ENCODE results near the gene KIRREL3. TPM values are rescaled to one million over a fixed set of nuclear protein-coding genes. Genes with fewer than 3 reads are reported as not detected.

KIRREL3 gene
- total and polyA plus RNA-seq, 2 experiments from 2014 or later = 16.1 to 35.6 TPM

DNA sequence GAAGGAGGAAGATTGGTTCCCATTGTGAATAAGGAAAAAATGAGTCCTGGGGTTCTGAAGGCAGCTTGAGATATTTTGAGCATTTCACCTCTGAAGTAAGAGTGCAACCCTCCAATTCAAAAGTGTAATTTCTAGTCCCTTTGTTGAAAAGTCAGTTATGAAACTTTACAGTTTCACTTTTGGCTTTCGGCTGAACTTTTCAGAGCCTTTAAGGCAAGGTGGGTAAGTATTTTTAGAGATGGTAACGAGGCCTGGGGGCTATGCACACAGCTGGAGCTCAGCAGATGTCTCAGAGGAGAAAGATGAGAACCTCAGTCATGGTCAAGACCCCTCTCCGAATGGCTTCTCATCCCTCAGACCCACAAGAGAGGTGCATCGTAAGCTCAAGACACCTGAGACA is 267.6 kb downstream of the KIRREL3 start:
- 52 to 60% methylated on average over 4 of the region's 4 CpGs for WGBS, 2 experiments (ENCODE audit: low coverage in 1 of 2, low lambda C conversion rate in 2 of 2, missing lambda C conversion rate in 2 of 2)
- Histone ChIP-seq H4K20me1 (ENCODE audit: insufficient read depth) (no peaks in the 10 kb centered on the region), H3K9ac (no peak overlapping the region), H3K36me3 (ENCODE audit: low read depth) (no peaks in the 10 kb centered on the region), H3K4me3 (no peak overlapping the region), H3K4me1 (ENCODE audit: insufficient read depth) (no peaks in the 10 kb centered on the region), H3K79me2 (ENCODE audit: insufficient read depth) (no peaks in the 10 kb centered on the region), H3K9me3 (ENCODE audit: low read depth) (no peaks in the 10 kb centered on the region), H3K27me3 (replicated peaks; ENCODE audit: insufficient read depth) (no peaks in the 10 kb centered on the region), H2AFZ (no peak overlapping the region), H3K9me2 (ENCODE audit: insufficient read depth) (no peaks in the 10 kb centered on the region), H3F3A (ENCODE audit: insufficient read depth) (no peaks in the 10 kb centered on the region), H3K27ac (no peak overlapping the region), H3K4me2 (ENCODE audit: unreplicated experiment) (no peak overlapping the region)
- in situ Hi-C loops (cut with MboI) = no loop called here
- TF ChIP-seq EZH2phosphoT487 (IDR thresholded peaks at IDR 0.05; ENCODE audit: insufficient read depth, low read depth) (no peak), EZH2 (IDR thresholded peaks at IDR 0.05; ENCODE audit: insufficient read depth, poor library complexity, severe bottlenecking) (no peak)
- no peak for DNase-seq

DNA sequence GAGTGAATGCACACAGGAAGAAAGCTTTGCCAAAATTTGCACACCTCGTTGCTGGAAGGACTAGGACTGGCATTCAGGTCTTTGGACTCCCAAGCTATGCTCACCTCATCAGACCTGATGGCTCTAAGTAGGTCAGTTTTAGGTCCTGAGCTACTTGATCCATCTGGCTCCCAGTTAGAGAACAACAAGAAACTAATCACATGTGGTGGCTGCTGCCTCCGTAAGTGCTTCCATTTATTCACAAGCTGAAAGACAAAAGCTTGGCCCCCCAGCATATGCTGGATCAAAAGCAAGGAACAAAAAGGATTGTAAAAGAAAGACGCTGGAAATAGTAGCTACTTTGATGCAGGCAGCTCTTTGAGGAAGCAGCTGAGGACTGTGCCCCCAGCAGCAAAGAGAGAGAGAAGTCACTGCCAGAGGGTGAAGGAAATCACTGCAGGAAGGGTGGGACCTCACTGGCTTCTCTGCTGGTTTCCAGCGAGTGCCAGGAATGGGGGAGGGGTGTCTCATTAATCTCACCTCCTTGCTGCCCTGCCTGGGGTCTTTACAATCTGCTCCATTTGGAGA is 268.9 kb downstream of the KIRREL3 start:
- no peaks in the 10 kb centered on the region for H3K9me3 ChIP-seq (ENCODE audit: low read depth)
- no peak overlapping the region for H2AFZ ChIP-seq
- in situ Hi-C loops (cut with MboI) = no loop called here
- H3K4me2 ChIP-seq (ENCODE audit: unreplicated experiment) = no peak overlapping the region
- no peak overlapping the region for H3K27ac ChIP-seq
- no peaks in the 10 kb centered on the region for H3K79me2 ChIP-seq (ENCODE audit: insufficient read depth)
- H3K9me2 ChIP-seq (ENCODE audit: insufficient read depth) = no peaks in the 10 kb centered on the region
- no peaks in the 10 kb centered on the region for H3K4me1 ChIP-seq (ENCODE audit: insufficient read depth)
- H3F3A ChIP-seq (ENCODE audit: insufficient read depth) = no peaks in the 10 kb centered on the region
- no peaks in the 10 kb centered on the region for H3K27me3 ChIP-seq (replicated peaks; ENCODE audit: insufficient read depth)
- no peaks in the 10 kb centered on the region for H4K20me1 ChIP-seq (ENCODE audit: insufficient read depth)
- TF ChIP-seq EZH2phosphoT487 (IDR thresholded peaks at IDR 0.05; ENCODE audit: insufficient read depth, low read depth) (no peak), EZH2 (IDR thresholded peaks at IDR 0.05; ENCODE audit: insufficient read depth, poor library complexity, severe bottlenecking) (no peak)
- DNase-seq = no peak
- no peak overlapping the region for H3K9ac ChIP-seq
- WGBS, 2 experiments (ENCODE audit: low coverage in 1 of 2, low lambda C conversion rate in 2 of 2, missing lambda C conversion rate in 2 of 2) = 45 to 57% methylated on average over 4 of the region's 4 CpGs
- H3K36me3 ChIP-seq (ENCODE audit: low read depth) = no peaks in the 10 kb centered on the region
- no peak overlapping the region for H3K4me3 ChIP-seq

DNA sequence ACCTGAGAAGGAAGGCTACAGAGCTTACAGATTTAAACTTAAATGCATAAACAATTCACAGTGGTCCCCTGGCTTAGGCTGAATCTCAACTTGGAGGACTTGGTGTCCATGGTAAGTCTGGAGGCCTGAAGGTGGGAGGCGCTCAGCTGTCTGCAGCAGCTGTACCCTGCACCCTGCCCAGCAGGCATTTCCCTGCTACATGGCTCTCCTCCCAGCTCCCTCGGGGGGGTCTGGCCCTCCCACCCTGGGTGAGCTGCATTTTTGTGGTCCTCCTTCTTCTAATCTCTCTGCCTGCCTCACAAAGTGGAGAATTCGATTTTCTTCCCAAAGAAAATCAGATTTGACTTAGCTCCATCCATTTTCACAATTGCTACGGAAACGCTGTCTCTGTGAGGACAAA is 273.2 kb downstream of the KIRREL3 start:
- no peaks in the 10 kb centered on the region for H4K20me1 ChIP-seq (ENCODE audit: insufficient read depth)
- no peak for DNase-seq
- H2AFZ ChIP-seq = no peak overlapping the region
- no peaks in the 10 kb centered on the region for H3K27me3 ChIP-seq (replicated peaks; ENCODE audit: insufficient read depth)
- peaks cover 21% of the 10 kb centered on the region for H3F3A ChIP-seq (ENCODE audit: insufficient read depth)
- peaks cover 9% of the 10 kb centered on the region; the same call in 1 of the 2 replicates for H3K4me1 ChIP-seq (ENCODE audit: insufficient read depth)
- no peak overlapping the region for H3K9ac ChIP-seq
- H3K36me3 ChIP-seq (ENCODE audit: low read depth) = no peaks in the 10 kb centered on the region
- H3K27ac ChIP-seq = no peak overlapping the region
- in situ Hi-C loops (cut with MboI) = no loop called here
- H3K4me2 ChIP-seq (ENCODE audit: unreplicated experiment) = no peak overlapping the region
- no peaks in the 10 kb centered on the region for H3K79me2 ChIP-seq (ENCODE audit: insufficient read depth)
- no peak for TF ChIP-seq EZH2phosphoT487 (IDR thresholded peaks at IDR 0.05; ENCODE audit: insufficient read depth, low read depth)
- no peak for TF ChIP-seq EZH2 (IDR thresholded peaks at IDR 0.05; ENCODE audit: insufficient read depth, poor library complexity, severe bottlenecking)
- H3K9me2 ChIP-seq (ENCODE audit: insufficient read depth) = no peaks in the 10 kb centered on the region
- H3K9me3 ChIP-seq (ENCODE audit: low read depth) = no peaks in the 10 kb centered on the region
- WGBS, 2 experiments (ENCODE audit: low coverage in 1 of 2, low lambda C conversion rate in 2 of 2, missing lambda C conversion rate in 2 of 2) = 66 to 67% methylated on average over 5 of the region's 5 CpGs
- no peak overlapping the region for H3K4me3 ChIP-seq

DNA sequence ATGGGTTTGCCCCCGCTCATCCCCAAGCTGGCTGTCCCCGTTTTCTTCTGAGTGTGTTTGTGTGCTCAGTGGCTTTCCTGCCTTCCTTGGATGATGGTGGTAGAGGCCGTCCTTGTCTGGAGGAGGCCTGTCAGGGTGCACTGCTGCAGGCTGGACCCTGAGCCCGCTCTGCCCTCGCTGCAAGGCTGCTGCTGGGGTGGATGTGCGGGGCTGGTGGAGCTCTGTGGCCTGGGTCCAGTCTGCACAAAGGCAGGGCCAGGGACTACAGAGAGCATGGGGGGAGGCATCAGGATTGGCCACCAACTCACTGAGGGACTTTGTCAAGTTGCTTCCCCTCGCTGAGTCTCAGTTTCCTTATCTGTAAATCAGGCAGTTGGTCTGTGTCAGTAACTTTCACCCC is 275.0 kb downstream of the KIRREL3 start:
- Histone ChIP-seq H3K4me3 (no peak overlapping the region), H3K36me3 (ENCODE audit: low read depth) (no peaks in the 10 kb centered on the region), H4K20me1 (ENCODE audit: insufficient read depth) (no peaks in the 10 kb centered on the region), H3K27ac (no peak overlapping the region), H3K79me2 (ENCODE audit: insufficient read depth) (no peaks in the 10 kb centered on the region), H3K9me2 (ENCODE audit: insufficient read depth) (no peaks in the 10 kb centered on the region), H3K9me3 (ENCODE audit: low read depth) (no peaks in the 10 kb centered on the region), H2AFZ (no peak overlapping the region), H3F3A (ENCODE audit: insufficient read depth) (peaks cover 22% of the 10 kb centered on the region), H3K27me3 (replicated peaks; ENCODE audit: insufficient read depth) (no peaks in the 10 kb centered on the region), H3K9ac (no peak overlapping the region), H3K4me1 (ENCODE audit: insufficient read depth) (peaks cover 11% of the 10 kb centered on the region; the same call in 1 of the 2 replicates), H3K4me2 (ENCODE audit: unreplicated experiment) (no peak overlapping the region)
- in situ Hi-C loops (cut with MboI) = no loop called here
- DNase-seq = no peak
- TF ChIP-seq EZH2 (IDR thresholded peaks at IDR 0.05; ENCODE audit: insufficient read depth, poor library complexity, severe bottlenecking) (no peak), EZH2phosphoT487 (IDR thresholded peaks at IDR 0.05; ENCODE audit: insufficient read depth, low read depth) (no peak)
- 81 to 84% methylated on average over 7 of the region's 7 CpGs for WGBS, 2 experiments (ENCODE audit: low coverage in 1 of 2, low lambda C conversion rate in 2 of 2, missing lambda C conversion rate in 2 of 2)

DNA sequence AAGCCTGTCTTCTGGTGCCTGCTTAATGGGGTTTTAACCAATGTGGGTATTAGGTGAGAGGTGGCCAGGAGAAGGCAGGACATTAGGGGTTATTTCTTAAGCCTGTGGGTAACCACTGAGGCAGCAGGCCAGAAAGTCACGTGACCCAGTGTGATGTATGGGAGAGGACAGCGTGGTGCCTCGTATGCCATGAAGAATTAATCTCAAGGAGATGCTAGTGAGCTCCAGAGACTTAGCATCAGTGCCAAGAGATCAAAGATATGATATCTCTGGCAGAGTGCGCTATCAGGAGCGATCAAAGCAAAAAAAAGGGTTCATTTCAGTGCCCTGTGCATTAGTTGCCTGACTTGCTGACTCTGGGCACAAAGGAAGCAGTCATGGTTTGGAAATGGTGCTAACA is 275.5 kb downstream of the KIRREL3 start:
- H3K27ac ChIP-seq = no peak overlapping the region
- H3K79me2 ChIP-seq (ENCODE audit: insufficient read depth) = no peaks in the 10 kb centered on the region
- WGBS, 2 experiments (ENCODE audit: low coverage in 1 of 2, low lambda C conversion rate in 2 of 2, missing lambda C conversion rate in 2 of 2) = 83 to 87% methylated on average over 5 of the region's 5 CpGs
- H3F3A ChIP-seq (ENCODE audit: insufficient read depth) = peaks cover 27% of the 10 kb centered on the region
- no peaks in the 10 kb centered on the region for H4K20me1 ChIP-seq (ENCODE audit: insufficient read depth)
- no peaks in the 10 kb centered on the region for H3K36me3 ChIP-seq (ENCODE audit: low read depth)
- H2AFZ ChIP-seq = no peak overlapping the region
- DNase-seq = no peak
- no peaks in the 10 kb centered on the region for H3K9me2 ChIP-seq (ENCODE audit: insufficient read depth)
- H3K4me2 ChIP-seq (ENCODE audit: unreplicated experiment) = no peak overlapping the region
- TF ChIP-seq EZH2phosphoT487 (IDR thresholded peaks at IDR 0.05; ENCODE audit: insufficient read depth, low read depth) = no peak
- no peak for TF ChIP-seq EZH2 (IDR thresholded peaks at IDR 0.05; ENCODE audit: insufficient read depth, poor library complexity, severe bottlenecking)
- in situ Hi-C loops (cut with MboI) = no loop called here
- peaks cover 16% of the 10 kb centered on the region for H3K4me1 ChIP-seq (ENCODE audit: insufficient read depth)
- no peaks in the 10 kb centered on the region for H3K9me3 ChIP-seq (ENCODE audit: low read depth)
- H3K4me3 ChIP-seq = no peak overlapping the region
- H3K9ac ChIP-seq = no peak overlapping the region
- H3K27me3 ChIP-seq (replicated peaks; ENCODE audit: insufficient read depth) = no peaks in the 10 kb centered on the region
